Mesothelial cell of epicardium (in vitro differentiated cells): ENCODE data around the gene CHST15. TPM values are rescaled to one million over a fixed set of nuclear protein-coding genes. Genes with fewer than 3 reads are reported as not detected.

Experiments used
- DNase-seq, 2 experiments: peaks; one replicate each; pipeline ENCODE4 v3.0.0; 2021; ENCODE audit warnings: low spot score in 2 of 2; ENCODE audit not compliant: unreplicated experiment in 2 of 2
- H3K27ac Mint-ChIP-seq: 2 replicates; pipeline ENCODE4 v1.8.0; 2021; ENCODE audit warnings: mixed read lengths
- H3K27me3 Mint-ChIP-seq: 2 replicates; pipeline ENCODE4 v1.8.0; 2021; ENCODE audit warnings: low read depth, mixed read lengths
- H3K36me3 Mint-ChIP-seq: 2 replicates; pipeline ENCODE4 v1.8.0; 2021; ENCODE audit warnings: mixed read lengths
- H3K4me1 Mint-ChIP-seq: 2 replicates; pipeline ENCODE4 v1.8.0; 2021; ENCODE audit warnings: mixed read lengths
- H3K4me3 Mint-ChIP-seq: 2 replicates; pipeline ENCODE4 v1.8.0; 2021; ENCODE audit warnings: mild to moderate bottlenecking, moderate library complexity, mixed read lengths
- H3K9me3 Mint-ChIP-seq: 2 replicates; pipeline ENCODE4 v1.8.0; 2021; ENCODE audit warnings: mixed read lengths
- CTCF ChIP-seq: fragments of 200-600 bp; sonication (generic); IDR thresholded peaks from one replicate; pipeline ENCODE4 v1.5.0; 2021; ENCODE audit warnings: antibody characterized with exemption; ENCODE audit not compliant: unreplicated experiment
- total RNA-seq: library from RNA; stranded (reverse); gene quantifications from 3 replicates; pipeline ENCODE4 v1.2.1, GENCODE V29; 2021

Gene CHST15
- total RNA-seq, 1 donor from 2014 or later = 39.4 TPM

- Mint-ChIP-seq H3K36me3 (no peaks in the 10 kb centered on the region), H3K4me1 (peaks cover 52% of the 10 kb centered on the region), H3K4me3 (no peak overlapping the region), H3K27me3 (no peaks in the 10 kb centered on the region), H3K27ac (no peak overlapping the region), H3K9me3 (no peaks in the 10 kb centered on the region)
- DNase-seq = no peak
- TF ChIP-seq CTCF = no peak
These were observed 23.8 kb downstream of the CHST15 start for GRCh38 chr10:124069341-124070264.

DNA sequence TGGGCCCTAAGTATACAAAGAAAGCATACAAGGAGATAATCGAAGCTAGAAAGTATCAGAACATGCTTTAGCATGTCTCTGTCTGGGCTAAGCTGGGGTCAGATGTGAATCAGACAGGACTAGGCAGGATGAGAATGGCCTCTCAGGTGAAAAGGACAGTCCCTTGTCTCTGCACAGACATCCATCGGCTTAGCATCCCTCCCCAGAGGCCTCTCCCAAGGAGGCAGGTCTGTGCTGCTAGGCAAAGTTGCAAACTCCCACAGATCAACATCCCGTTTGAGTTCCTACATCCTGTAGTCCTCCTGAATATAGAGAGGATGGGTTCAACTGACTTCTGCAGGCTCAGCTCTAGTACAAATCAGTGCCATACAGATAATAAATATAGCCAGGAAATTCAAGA, 24.5 kb downstream of the CHST15 start:
- Mint-ChIP-seq H3K4me1 (peaks cover 57% of the 10 kb centered on the region), H3K27ac (peak overlapping the region; percentile 25)

DNA sequence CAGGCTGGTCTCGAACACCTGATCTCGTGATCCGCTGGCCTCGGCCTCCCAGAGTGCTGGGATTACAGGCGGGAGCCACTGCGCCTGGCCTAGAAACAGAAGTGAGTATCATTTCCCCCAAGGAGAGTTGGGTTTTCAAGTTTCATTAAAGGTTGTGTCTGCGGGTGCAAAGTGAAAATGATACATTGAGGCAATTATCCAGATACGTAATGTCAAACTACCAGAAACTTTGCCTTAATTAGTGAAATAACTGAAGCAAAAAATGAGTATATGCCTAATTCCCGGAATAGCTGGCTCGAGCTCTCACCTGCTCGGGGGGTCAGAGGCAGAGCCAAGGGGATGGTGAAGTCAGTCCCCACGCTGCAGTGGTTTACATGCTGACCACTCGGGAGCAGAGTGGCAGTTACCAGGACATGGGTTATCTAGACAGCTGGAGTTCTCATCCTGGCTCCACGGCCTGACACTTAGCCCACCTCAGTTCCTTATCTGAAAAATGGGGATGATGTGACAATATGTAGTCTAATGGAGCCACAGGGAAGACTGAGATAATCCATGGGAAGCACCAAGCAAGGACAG, 25.5 kb downstream of the CHST15 start:
- Mint-ChIP-seq H3K9me3 (no peaks in the 10 kb centered on the region), H3K27ac (no peak overlapping the region), H3K27me3 (no peaks in the 10 kb centered on the region), H3K36me3 (no peaks in the 10 kb centered on the region), H3K4me1 (peaks cover 64% of the 10 kb centered on the region), H3K4me3 (no peak overlapping the region)
- no peak for DNase-seq
- no peak for TF ChIP-seq CTCF

More for the DNA sequence above, 24.5 kb downstream of the CHST15 start:
- Mint-ChIP-seq H3K9me3 (no peaks in the 10 kb centered on the region), H3K27me3 (no peaks in the 10 kb centered on the region), H3K4me3 (no peak overlapping the region), H3K36me3 (no peaks in the 10 kb centered on the region)
- no peak for DNase-seq
- no peak for TF ChIP-seq CTCF

DNA sequence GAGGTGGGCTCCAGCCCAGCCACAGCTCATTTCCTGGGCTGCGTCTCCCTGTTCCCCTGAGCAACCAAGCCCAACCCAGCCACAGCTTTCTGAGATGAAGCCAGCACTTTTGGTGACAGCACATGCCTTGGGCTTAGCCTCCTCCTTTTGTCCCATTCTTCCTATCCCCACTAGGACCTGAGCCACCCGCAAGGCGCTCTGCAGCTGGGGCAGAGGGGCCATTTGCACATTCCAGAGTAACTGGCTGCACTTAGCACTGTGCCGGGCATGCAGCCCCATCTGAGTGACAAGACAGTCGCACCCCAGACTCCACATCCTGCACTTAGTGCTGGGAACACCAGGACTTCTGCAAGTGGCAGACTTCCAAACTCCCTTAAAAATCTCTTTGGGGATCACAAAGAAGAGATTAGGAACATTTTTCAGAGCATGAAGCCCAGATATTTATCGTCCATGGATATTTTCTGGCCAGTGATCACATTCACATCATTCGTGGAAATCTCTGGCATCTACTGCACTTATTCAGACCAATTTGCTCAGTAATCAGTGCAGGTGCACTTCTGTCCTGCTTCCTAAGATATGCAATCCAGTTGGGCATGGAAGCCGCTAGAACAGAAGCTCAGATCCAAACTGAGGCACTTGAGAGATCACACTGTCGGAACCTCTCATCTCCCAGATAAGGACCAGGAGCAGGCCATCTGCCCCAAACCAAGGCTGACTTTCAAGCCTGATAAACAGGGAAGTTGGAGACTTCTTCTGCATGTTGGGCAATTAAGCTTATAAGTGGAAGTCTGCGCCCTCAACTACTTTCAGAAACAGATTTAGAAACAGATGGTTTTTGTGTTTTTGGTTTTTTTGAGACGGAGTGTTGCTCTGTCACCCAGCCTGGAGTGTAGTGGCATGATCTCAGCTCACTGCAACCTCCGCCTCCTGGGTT, 26.4 kb downstream of the CHST15 start:
- no peaks in the 10 kb centered on the region for H3K27me3 Mint-ChIP-seq
- peaks cover 71% of the 10 kb centered on the region for H3K4me1 Mint-ChIP-seq
- no peaks in the 10 kb centered on the region for H3K9me3 Mint-ChIP-seq
- peak overlapping the region; percentile 32 for H3K4me3 Mint-ChIP-seq
- peak overlapping the region; percentile 81 for H3K27ac Mint-ChIP-seq
- no peak for TF ChIP-seq CTCF
- no peaks in the 10 kb centered on the region for H3K36me3 Mint-ChIP-seq
- no peak for DNase-seq

DNA sequence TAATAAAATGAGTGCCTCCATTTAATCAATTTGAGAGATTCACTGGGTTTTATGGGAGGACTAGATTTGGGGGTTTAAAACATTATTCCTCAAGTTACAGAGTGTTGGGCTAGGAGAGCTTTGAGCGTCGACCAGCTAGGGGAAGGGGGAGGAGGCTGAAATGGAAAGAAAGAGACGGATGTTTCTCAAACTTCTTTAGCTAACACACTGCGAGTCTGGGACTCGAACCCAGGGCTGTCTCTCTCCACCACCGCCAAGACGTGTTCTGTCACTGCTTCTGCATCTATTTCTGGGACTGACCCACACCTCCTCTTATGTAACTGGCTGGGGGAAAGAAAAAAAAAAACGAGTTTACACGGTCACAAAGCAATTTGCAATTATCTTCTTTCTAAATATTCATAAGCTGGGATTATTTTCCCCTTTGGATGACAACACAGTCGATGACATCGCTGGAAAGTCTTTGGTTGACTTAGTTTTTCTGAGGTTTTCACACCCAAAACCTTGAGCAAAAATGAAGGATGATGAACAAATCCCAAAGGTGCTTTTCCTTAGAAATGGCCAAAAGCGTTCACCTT, 27.2 kb downstream of the CHST15 start:
- Mint-ChIP-seq H3K9me3 (no peaks in the 10 kb centered on the region), H3K4me1 (peaks cover 71% of the 10 kb centered on the region), H3K27ac (peak overlapping the region; percentile 86), H3K36me3 (no peaks in the 10 kb centered on the region), H3K27me3 (no peaks in the 10 kb centered on the region), H3K4me3 (peak overlapping the region; percentile 58)
- DNase-seq = no peak
- no peak for TF ChIP-seq CTCF
